NK-92 (cell line): ENCODE results near the gene MAPKBP1.
"Not testable (repeated sequence)": the region's sequence is repeated elsewhere in the genome, so short reads cannot be mapped to it uniquely, and the experiment has no call there.

Experiments
- DNase-seq: peaks from one replicate; lab custom pipeline; 2025; ENCODE audit not compliant: unreplicated experiment; lab: John Stamatoyannopoulos, UW

MAPKBP1 gene, protein sequence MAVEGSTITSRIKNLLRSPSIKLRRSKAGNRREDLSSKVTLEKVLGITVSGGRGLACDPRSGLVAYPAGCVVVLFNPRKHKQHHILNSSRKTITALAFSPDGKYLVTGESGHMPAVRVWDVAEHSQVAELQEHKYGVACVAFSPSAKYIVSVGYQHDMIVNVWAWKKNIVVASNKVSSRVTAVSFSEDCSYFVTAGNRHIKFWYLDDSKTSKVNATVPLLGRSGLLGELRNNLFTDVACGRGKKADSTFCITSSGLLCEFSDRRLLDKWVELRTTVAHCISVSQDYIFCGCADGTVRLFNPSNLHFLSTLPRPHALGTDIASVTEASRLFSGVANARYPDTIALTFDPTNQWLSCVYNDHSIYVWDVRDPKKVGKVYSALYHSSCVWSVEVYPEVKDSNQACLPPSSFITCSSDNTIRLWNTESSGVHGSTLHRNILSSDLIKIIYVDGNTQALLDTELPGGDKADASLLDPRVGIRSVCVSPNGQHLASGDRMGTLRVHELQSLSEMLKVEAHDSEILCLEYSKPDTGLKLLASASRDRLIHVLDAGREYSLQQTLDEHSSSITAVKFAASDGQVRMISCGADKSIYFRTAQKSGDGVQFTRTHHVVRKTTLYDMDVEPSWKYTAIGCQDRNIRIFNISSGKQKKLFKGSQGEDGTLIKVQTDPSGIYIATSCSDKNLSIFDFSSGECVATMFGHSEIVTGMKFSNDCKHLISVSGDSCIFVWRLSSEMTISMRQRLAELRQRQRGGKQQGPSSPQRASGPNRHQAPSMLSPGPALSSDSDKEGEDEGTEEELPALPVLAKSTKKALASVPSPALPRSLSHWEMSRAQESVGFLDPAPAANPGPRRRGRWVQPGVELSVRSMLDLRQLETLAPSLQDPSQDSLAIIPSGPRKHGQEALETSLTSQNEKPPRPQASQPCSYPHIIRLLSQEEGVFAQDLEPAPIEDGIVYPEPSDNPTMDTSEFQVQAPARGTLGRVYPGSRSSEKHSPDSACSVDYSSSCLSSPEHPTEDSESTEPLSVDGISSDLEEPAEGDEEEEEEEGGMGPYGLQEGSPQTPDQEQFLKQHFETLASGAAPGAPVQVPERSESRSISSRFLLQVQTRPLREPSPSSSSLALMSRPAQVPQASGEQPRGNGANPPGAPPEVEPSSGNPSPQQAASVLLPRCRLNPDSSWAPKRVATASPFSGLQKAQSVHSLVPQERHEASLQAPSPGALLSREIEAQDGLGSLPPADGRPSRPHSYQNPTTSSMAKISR (N-terminal part only)

DNA sequence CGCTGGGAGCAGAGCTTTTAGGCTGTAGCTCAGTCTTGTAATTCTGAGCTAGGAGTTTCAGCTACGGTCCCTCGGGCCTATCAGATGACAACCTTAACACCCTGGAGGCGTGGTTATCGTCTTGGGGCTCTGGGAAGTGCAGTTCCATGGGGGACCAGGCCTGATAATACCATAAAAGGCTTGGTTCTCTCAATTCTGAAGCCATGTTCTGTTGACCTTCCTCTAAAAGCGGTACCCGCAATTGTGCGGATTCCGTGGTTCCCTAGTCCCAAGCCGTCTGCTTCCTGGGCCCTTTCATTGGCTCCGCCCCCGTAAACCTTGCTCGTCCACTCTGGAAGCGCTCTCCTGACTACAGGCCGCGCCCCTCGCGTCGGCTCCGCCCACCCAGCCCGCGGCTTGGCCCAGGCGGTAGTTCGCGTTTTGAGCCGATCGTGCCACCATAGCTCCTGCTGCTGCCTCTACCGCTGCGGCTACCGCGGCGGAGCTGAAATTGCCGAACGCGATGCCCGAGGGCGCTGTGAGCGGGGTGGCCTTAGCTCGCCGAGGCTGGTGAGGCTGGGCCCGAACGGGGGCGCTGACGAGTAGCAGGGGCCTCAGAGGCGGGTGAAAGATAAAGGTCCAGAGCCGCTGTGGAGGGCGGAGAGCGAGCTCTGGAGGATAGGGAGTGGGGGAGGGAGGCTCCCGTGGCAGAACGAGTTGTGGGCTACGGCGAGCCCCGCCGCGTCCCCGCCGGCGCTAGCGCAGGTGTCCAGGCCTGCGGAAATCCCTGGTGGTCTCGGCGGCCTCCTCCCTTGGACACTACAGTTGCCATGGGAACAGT is at the start of gene MAPKBP1:
Gene MAPKBP1, plus strand, starts transcription at position 423 of the 820 bp plus-strand sequence. CDS start 792 bp downstream, outside the sequence.
- DNase-seq: peak; percentile 80

DNA sequence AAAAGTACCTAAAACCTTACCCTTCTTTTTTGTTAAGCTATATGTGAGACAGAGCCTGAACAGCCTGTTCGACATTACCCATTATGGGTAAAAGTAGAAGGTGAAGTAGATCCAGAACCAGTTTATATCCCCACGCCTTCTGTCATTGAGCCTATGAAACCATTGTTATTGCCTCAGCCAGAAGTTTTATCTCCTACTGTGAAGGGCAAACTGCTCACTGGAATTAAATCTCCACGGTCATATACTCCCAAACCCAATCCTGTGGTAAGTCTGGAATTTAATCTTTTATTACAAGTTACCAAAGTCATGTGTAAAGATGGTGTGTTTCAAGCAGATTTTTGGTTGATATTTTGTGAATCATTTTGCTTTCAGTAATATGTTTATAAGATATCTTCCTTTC is 47.1 kb upstream of the MAPKBP1 start:
- DNase-seq: no peak

DNA sequence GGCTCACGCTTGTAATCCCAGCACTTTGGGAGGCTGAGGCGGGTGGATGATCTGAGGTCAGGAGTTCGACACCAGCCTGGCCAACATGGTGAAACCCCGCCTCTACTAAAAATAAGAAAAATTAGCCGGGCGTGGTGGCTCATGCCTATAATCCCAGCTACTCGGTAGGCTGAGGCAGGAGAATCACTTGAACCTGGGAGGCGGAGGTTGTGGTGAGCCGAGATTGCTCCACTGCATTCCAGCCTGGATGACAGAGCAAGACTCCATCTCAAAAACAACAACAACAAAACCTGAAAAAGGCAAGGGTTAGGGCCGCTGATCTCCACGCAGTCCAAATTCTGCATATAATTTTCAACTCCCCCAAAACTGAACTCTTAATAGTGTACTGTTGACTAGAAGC is 46.2 kb upstream of the MAPKBP1 start:
- not testable (repeated sequence) for DNase-seq

DNA sequence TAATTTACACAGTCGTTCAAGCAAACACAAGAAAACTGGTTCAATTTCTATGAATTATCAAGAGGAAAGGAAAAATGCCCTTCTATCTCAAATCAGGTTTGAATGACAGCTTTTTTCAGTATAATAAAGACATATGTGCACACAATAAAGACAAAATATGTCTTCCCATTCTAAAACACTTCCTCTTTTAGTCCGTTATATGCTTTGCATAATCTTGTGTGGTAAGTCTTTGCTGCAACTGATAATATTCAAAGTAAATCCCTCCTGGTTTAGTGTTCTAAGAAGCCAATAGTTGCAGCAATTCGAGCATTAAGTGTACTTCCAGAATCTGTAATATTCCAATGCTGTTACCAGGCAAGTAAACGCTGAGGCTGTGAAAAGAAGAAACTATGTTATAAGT is 43.7 kb upstream of the MAPKBP1 start:
- DNase-seq: no peak

DNA sequence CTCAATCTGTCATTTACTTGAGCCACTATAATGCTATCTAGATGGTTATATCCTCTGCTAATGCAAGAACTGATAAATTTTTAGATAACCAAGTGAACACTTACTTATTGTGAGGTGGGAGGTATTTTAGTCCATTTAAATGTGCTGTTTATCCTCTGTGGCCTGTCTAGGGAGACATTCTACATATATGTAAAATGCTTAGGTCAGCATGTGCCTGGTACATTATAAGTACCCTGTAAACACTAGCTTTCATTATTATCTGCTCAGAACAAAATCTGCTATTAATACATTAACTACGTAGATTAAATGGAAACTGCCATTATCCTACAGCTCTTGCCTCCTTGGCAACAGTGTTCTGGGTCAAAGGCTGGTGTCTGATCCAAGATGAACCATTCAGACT is 41.8 kb upstream of the MAPKBP1 start:
- no peak for DNase-seq

DNA sequence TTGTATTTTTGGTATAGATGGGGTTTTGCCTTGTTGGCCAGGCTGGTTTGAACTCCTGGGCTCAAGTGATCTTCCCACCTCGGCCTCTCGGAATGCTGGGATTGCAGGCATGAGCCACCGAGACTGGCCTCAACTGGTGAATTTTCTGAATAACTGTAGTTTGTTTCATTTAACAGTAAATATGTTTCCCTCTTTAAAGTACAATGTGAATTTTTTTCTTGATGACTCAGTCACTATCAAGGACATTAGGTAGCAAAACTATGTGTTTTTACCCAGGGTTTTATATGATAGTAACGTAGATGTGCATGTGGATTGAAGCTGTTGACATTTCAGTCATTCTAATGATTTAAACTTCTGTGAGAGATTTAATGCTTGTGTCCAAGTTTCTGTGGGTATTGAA is 40.2 kb upstream of the MAPKBP1 start:
- no peak for DNase-seq

DNA sequence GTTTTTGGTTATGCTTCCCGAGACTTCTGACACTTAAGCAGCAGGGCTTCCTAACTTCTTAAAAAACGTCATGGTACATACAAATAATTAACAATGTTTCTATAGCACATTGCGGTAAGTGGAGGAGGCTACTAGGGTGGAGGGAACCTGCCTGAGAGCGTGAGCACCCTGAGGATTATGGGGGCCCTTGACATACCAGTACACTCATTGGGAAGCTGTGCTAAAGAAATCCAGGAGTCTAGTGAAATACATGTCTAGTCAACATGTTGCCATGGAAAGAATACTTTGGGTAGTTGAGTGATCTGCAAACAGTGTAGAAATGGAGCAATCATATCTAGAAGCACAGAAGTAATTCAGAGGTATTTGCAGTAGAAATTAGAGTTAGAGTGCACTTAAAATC is 39.2 kb upstream of the MAPKBP1 start:
- DNase-seq: no peak

DNA sequence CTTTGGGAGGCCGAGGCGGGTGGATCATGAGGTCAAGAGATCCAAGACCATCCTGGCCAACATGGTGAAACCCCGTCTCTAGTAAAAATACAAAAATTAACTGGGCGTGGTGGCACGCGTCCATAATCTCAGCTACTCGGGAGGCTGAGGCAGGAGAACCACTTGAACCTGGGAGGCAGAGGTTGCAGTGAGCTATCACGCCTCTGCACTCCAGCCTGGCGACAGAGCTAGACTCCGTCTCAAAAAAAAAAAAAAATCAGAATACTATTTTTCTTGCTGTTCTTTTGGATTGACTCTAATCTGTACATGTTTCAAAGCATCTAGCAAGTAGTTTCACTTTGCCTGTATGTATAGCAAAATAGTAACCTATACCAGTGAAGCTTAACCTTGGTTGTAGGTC is 38.8 kb upstream of the MAPKBP1 start:
- DNase-seq: not testable (repeated sequence)

DNA sequence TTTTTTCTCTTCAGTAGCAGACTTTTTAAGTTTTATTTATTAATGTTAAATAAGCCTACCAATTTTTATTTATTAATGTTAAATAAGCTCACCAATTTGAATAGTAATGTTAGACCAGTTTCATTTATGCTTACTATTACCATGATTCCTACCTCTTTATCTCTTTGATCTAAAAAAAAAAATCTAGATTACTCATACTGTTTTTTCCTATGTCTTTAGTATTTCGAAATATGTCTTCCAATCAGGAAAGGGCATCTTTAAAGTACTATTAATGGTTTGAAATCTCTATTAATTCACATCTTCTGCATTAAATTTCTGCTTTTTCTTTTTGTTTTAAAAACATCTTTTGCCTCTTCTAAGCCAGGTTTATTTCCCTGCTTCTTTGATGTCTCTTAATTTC is 27.5 kb upstream of the MAPKBP1 start:
- DNase-seq: no peak

DNA sequence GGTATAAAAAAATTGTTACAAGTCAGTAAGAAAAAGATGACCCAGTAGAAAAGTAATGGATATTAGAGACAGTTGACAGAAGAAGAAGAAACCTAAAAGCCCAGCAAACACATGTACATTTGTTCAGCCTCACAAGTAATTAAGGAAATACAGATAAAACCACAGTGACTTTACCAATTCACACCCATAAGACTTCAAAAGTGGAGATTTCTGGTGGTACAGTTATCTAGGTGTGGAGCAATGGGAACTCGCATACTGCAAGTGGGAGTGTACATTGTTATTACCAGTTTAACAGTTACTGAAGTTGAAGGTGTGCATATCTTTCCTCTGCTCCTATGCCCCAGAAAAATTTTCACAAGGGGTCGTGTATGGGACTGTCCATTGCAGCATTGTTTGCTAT is 18.1 kb upstream of the MAPKBP1 start:
- DNase-seq: no peak

DNA sequence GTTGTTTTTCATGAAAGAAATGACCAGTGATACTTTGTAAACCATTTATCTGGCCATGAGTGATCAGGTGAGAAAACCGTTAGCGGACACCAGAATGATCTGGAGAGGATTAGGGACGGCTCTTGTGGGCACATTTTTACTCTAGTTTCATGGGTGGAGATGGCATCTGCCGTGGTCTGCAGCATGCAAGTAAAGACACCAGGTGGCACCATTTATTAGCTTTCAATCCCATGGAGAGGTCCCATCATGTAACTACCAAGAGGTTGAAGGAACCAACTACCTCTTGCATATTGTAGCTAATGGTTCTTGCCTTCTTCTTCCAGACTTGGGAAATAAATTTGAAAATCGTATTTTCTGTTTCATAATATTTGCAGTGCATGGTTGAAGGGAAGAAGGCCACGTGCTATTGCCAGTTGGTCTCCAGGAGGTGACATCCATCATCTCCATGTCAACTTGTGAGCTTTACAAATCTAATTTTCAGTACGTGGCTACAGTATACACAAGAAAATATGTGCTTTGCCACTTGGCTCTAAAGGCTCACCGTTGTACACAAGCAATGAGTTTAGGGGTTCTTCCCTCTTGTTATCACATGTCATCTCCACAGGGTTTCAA is 1.5 kb upstream of the MAPKBP1 start:
- no peak for DNase-seq

DNA sequence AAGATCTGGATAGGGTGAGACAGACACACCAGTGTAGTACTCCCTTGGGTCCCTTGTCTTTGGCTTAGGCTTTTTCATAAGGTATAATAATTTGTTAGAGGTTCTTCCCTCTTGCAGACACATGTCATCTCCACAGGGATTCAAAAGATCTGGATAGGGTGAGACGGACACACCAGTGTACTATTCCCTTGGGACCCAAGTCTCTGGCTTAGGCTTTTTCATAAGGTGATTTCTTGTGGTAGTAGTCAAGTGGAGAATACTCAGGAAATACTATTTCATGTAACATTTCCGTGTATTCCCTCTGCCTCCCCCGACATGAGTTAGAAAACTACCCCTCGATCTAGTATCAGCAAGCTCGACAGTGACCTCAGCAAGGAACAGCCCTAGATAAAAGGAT is 954 bp upstream of the MAPKBP1 start:
- DNase-seq: no peak

DNA sequence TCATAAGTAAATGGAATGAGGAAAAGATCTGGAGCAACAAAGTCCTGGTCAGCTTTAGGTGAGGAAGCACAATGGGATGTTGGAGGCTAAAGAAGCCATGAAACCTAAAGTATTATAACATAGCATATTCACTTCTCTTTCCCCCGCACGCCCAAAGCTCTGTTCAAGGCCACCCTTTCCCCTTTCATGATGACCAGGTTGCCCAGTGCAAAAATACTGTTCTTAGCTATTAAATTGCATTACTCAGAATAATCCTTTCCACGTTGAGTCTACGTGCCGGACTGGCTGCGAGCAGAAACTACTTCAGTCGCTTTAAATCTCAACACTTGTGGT is 589 bp upstream of the MAPKBP1 start:
- DNase-seq: no peak

DNA sequence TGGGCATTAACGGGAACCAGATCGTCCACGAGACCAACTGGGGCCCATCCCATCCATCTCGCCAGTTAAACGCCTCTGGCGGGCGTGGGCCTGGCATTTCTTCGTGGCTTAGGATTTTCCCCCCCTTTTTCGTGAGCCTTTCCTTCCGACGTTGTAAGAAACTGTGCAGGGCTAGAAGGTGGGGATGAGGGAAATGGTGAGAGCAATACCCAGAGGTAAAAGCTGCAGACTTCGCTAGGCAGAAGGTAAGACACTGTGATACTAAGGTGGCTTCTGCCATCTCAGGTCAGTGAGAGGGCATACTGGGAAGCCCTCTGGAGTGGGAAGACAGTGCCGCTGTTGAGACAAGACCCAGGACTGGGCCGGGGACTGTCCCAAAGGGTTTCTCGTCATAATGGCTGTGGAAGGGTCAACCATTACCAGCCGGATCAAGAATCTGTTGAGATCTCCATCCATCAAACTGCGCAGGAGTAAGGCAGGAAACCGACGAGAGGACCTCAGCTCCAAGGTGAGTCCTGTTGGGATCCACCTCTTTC is 666 bp downstream of the MAPKBP1 start:
- DNase-seq: no peak

DNA sequence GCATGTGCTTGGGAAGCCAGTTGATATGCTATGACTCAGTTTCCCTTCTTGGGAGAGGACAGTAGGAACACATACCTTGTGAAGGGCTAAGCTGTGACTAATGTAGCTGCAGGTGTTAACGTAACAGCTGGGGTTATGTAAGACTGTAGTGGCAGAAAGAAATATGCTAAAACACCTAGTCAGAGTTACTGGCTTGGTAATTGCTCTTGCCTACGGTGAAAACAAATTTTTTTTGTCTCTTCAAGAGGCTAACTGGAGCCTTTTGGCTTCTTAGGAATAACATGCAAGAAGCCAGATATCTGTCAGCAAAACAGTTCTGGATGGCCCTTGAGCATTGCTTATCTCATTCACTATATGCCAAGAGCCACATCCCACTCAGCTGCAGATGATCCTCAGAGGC is 1.4 kb downstream of the MAPKBP1 start:
- DNase-seq: no peak

DNA sequence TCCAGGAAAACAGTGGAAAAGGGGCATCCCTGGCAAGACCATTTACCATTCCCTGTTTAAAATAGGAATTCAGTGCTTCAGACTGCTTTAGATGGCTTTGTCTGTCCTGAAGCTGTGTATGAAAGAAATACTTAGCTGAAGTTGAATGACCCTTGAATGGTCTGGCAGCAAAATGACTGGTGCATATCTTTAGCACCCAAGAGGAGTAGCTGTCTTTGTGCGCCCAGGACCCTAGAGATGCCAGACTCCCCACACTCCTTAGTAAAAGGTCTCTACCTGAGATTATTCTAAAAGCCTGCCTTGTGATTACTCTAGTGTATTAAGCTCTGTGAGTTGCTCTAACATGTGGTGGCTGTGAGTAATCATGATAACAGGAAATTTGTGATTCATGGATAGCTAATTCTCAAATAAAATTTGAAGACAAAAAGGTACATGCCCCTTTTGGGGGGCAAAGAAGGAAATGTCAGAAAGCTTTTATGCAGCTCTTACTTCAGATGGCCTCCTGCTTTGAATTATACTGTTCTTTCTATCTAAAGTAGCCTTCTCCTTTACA is 3.2 kb downstream of the MAPKBP1 start:
- no peak for DNase-seq

DNA sequence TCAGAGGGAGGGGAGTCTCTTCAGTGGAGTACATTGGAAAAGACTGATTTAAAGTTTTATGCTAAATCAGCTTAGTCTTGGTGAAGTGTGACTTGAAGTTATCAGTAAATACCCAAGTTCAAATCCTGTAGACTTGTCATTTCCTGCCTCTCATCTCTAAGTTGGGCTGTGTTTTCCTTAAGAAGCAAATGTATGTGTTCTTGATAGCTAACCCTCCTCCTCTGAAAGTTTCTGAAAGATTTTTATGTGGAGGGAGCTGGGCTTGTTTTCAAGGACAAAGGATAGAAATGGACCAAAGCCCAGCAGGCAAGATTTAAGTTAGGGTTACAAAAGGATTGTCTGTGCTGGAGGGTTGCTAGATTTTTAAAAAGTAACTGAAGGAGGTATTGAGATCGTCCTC is 4.2 kb downstream of the MAPKBP1 start:
- DNase-seq: no peak

DNA sequence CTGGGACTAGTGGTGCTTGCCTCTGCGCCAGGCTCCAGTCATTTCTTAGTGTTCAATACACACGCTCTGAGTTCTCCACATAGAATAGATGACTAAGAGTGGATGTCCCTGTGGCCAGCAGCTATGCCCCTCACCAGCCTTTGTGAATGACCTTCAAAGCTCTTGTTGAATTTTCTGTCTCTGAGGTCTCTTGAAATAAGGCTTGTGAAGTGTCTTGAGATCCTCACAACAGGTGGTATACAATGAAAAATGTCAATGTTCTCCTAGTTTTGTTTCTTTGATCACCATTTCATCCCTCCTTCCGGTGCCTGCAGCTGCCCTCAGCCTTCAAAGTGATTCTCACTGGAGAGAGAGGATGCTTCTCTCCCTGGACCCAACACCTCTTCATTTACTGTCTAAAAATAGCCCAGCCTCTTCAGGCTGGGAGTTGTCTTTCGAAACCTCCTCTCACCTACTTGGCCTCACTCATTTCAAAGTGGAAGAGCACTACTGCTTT is 5.4 kb downstream of the MAPKBP1 start:
- DNase-seq: no peak

DNA sequence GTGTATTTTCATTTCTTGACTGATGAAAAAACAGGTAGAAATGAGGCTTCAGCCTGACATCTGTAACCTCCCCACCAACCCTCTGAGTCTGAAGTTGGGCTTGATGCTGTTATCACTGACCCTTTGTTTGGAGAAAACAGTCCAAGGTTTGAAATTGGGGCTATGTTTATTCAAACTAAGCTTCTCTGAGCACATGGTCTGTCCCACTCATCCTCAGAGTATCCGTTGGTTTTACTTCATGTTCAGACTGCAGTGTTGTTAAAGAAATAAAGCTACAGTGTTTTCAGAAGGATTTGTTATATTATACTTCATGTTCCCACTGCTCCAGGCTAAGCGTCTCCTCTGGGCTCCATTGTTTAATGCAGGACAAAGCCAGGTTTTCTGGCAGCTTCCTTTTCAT is 6.0 kb downstream of the MAPKBP1 start:
- DNase-seq: no peak

DNA sequence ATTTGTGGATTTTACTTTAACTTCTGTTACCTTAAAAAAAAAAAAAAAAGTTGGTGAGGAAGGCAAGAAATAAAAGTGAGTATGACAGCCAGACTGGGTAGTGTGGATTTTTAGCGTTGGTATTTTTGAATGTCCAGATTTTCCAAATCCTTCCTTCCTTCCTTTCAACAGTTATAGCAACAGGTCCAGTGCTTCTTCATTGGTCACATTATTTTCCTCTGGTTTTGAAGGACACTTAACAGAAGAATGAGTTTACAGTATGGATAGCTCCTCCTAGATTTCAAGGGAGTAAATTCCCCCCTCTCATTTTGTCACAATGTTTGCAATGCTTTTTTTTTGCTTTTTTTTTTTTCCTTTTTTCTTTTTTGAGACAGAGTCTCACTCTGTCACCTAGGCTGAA is 6.4 kb downstream of the MAPKBP1 start:
- DNase-seq: no peak
